Stimulated activated effector memory CD8-positive, alpha-beta T cell treated with anti-CD3 and anti-CD28 coated beads, Interleukin-12 subunit alpha, Interleukin-12 subunit beta, amount 100 ng/mL, for 72 hours (primary cell): ENCODE measurements around the gene DMWD.
"Not testable (repeated sequence)": the region's sequence is repeated elsewhere in the genome, so short reads cannot be mapped to it uniquely, and the experiment has no call there.

Source experiments
- ATAC-seq: fragments of 150-1000 bp; cut with Tn5 transposase; 2 replicates; pipeline ENCODE4 v1.10.0; 2021
- DNase-seq, 2 donors: peaks; one replicate each; pipeline ENCODE4 v3.0.0; 2021 to 2022; ENCODE audit warnings: low spot score in 2 of 2
- H3K27ac Mint-ChIP-seq: one replicate; pipeline ENCODE4 v1.8.0; 2022; ENCODE audit warnings: mild to moderate bottlenecking, mixed read lengths
- H3K36me3 Mint-ChIP-seq: one replicate; pipeline ENCODE4 v1.8.0; 2022; ENCODE audit warnings: mild to moderate bottlenecking, mixed read lengths
- H3K4me1 Mint-ChIP-seq: one replicate; pipeline ENCODE4 v1.8.0; 2022; ENCODE audit warnings: mixed read lengths
- H3K4me3 Mint-ChIP-seq: one replicate; pipeline ENCODE4 v1.8.0; 2022; ENCODE audit warnings: mild to moderate bottlenecking, mixed read lengths
- H3K9me3 Mint-ChIP-seq: one replicate; pipeline ENCODE4 v1.8.0; 2022; ENCODE audit warnings: mixed read lengths

The DMWD gene

DNA sequence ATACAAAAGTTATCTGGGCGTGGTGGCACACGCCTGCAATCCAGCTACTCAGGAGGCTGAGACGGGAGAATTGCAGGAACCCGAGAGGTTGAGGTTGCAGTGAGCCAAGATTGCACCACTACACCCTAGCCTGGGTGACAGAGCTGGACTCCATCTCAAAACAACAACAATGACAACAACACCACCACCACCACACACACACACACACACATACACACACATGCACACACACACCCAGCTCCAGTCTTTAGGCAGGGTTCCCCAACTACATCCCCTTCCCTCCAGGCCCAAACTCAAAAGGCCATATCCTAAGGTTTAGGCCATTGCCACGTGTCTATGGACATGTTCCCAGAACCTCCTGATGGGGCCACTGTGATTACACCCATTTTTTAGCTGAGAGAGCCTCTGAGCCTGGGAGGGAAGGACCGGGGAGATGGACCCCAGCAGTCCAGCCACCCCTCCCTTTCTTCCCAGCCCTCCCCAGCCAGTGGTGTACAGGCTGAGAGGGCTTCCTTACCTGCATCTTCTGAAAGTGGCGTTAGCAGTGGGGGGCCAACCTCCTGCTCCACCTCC lies 9.0 kb upstream of the DMWD start:
- H3K9me3 Mint-ChIP-seq, result no peaks in the 10 kb centered on the region
- ATAC-seq (no peak), DNase-seq (no peak)
- no peaks in the 10 kb centered on the region for H3K36me3 Mint-ChIP-seq
- no peak overlapping the region for H3K4me3 Mint-ChIP-seq
- H3K4me1 Mint-ChIP-seq, result peaks cover 7% of the 10 kb centered on the region
- no peak overlapping the region for H3K27ac Mint-ChIP-seq

DNA sequence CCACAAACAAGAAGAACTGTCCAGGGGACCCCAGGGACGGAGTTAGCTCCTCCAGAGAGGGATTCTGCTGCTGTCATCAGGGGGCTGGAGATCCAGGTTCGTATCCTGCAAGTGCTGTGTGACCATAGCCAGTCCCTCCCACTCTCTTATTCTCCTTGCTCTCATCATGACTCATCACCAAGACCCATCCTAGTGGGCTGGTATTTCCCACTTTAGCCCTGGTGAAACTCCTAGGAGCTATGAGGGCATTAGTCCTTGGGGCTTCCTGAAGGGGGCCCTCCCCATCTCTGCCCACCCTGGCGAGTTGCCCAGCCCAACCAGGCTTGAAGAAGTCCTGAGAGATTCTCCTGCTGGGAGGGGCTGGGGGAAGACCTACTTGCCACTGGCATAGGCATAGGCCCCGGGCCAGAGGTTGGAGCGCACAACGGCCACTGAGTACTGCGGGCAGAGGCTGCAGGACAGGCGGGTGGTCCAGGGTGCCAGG lies 7.5 kb upstream of the DMWD start:
- DNase-seq (no peak), ATAC-seq (no peak)
- Mint-ChIP-seq H3K4me1 (peaks cover 7% of the 10 kb centered on the region), H3K36me3 (no peaks in the 10 kb centered on the region), H3K27ac (no peak overlapping the region), H3K4me3 (no peak overlapping the region), H3K9me3 (no peaks in the 10 kb centered on the region)

DNA sequence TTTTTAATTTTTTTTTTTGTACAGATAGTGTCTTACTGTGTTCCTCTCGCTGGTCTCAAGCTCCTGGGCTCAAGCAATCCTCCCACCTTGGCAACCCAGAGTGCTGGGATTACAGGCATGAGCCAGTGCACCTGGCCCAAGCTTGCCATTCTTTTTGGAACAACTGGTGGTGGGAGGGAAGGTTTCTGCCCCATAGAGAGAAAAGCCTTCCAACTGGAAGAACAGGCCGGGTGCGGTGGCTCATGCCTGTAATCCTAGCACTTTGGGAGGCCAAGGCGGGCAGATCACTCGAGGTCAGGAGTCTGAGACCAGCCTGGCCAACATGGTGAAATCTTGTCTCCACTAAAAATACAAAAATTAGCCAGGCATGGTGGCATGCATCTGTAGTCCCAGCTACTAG lies 6.9 kb upstream of the DMWD start:
- ATAC-seq, DNase-seq, H3K9me3 Mint-ChIP-seq, H3K36me3 Mint-ChIP-seq, H3K27ac Mint-ChIP-seq, H3K4me3 Mint-ChIP-seq: not testable (repeated sequence)
- H3K4me1 Mint-ChIP-seq, result peaks cover 12% of the 10 kb centered on the region

DNA sequence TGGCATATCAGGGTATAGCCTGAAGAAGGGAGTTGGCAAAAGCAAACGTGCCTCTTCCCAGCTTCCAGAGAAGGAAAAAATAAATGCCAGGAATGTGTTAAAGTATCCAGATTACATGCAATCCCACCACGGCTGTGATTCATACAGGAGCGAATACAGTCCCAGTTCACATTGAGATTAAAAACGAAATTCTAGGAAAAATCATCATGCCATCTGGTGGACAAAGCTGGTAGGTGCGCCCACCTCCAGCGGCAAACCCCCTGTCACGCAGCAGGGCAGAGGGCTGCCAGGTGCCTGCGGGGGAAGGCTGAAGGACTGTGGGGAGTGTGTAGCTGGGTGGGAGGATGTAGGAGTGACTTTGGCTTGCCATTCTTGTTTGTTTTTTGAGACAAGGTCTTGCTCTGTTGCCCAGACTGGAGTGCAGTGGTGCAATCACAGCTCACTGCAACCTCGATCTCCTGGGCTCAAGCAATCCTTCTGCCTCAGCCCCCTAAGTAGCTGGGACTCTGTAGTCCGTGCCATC lies 6.4 kb upstream of the DMWD start:
- Mint-ChIP-seq H3K4me3 (no peak overlapping the region), H3K36me3 (peaks cover under 1% of the 10 kb centered on the region), H3K27ac (no peak overlapping the region), H3K9me3 (no peaks in the 10 kb centered on the region), H3K4me1 (peaks cover 14% of the 10 kb centered on the region)
- DNase-seq (peak; percentile 39 to 75), ATAC-seq (peak; percentile 76)

DNA sequence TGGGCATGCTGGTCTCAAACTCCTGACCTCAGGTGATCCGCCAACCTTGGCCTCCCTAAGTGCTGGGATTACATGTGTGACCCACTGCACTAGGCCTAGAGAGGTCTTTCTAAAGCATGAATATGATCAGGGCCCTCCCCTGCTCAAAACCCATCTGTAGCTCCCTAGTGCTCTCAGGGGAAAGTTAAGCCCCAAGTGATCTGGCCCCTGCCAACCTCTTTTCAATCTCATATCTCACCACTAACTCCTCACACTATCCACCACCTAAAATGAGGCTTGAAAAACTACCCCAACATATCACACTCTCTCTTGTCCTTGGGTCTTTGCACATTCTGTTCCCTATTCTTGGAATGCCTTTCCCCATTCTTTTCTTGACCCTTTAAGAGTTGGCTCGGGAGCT lies 2.0 kb upstream of the DMWD start:
- Mint-ChIP-seq H3K36me3 (peaks cover 45% of the 10 kb centered on the region), H3K4me1 (peaks cover 46% of the 10 kb centered on the region), H3K9me3 (no peaks in the 10 kb centered on the region), H3K27ac (peak overlapping the region; percentile 77), H3K4me3 (no peak overlapping the region)
- ATAC-seq, result no peak
- DNase-seq, result no peak

DNA sequence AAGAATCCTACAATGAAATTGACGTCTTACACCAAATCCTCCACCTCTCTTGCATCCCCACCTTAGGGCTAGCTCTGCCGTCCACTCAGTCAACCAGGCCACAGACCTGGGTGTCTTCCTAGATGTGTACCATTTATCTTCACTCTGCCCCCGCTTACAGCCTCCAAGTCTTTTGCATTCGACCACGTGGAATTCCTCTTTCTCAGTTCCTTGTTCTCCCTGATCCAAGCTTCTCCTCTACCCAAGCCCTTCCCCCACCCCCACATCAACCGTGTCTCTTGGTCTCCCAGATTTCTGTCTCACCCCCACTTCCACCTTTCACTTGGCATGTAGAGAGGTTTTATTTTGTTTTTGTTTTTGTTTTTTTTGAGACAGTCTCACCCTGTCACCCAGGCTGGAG lies 1.2 kb upstream of the DMWD start:
- Mint-ChIP-seq H3K4me1 (peaks cover 42% of the 10 kb centered on the region), H3K9me3 (no peaks in the 10 kb centered on the region), H3K4me3 (no peak overlapping the region), H3K27ac (peak overlapping the region; percentile 77), H3K36me3 (peaks cover 52% of the 10 kb centered on the region)
- ATAC-seq, result no peak
- no peak for DNase-seq

DNA sequence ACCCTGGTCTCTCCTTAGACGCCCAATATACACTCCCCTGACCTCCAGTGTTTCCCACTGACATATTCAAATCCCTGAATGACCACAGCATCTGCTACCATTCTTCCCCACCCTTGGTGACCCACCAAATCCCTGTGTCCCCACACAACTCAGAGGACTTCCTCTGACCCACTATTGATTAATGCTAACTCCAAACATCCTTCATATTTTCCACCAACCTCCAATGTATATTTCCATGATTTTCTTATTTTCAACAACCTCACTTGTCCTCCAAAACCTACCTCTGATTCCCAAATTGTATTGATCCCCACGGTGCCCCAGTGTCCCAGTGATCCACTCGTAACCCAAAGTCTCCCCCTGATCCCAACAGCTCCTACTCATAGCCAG lies 526 bp upstream of the DMWD start:
- no peak for DNase-seq
- Mint-ChIP-seq H3K4me3 (peak overlapping the region; percentile 94), H3K27ac (peak overlapping the region; percentile 77), H3K36me3 (peaks cover 59% of the 10 kb centered on the region), H3K4me1 (peaks cover 45% of the 10 kb centered on the region), H3K9me3 (no peaks in the 10 kb centered on the region)
- no peak for ATAC-seq

DNA sequence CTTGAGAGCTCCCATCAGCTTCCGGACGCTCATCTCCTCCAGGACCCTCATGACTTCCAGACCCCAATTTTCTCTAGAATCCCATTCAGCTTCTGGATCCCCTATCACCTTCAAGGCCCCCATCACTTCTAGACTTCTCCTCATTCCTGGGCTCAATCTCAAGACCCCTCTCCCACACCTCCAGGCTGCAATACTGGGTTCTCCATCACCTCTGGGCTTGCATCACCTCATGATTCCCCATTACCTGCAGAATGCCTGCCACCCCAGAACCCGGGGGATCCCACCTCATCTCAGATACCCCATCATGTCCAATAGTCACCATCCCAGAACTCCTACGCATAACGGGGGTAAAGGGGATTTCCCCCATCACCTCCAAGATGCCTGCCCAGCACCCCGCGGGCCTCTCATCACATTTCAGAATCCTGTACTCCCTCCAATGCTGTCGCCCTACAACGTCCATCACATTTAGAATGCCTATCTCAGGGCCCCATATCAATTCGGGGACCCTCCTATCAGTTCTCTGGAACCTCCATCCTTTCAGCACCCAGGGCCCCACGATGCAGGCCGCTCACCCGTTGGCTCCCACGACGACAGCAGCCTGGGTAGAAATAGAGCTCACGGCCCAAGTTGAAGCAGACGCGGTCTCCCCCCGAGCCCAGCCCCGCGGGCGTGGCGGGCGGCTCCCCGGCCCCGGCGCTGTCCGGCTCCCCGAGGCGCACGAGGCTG lies 738 bp downstream of the DMWD start:
- ATAC-seq, result peak; percentile 45
- H3K36me3 Mint-ChIP-seq, result peaks cover 70% of the 10 kb centered on the region
- peaks cover 50% of the 10 kb centered on the region for H3K4me1 Mint-ChIP-seq
- peak overlapping the region; percentile 94 for H3K4me3 Mint-ChIP-seq
- no peak for DNase-seq
- H3K9me3 Mint-ChIP-seq, result no peaks in the 10 kb centered on the region
- H3K27ac Mint-ChIP-seq, result peak overlapping the region; percentile 92

DNA sequence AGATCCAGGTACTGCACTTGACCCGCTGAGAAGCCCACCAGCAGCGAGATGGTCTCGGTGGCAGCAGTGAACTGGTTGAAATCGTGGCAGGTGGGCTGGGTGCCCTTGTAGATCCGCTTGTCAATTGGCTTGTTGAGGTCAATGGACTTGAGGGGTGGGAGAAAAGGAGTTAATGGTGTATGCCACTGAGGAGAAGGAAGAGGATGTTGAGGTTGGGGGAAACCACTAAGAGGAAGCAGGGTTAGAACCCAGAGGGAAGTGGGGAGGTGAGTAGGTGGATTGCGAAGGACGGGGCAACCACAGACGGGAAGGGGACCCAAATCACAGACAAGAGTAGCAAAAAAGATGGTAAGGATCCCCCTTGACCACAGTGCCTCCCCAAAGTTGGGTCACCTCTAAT lies 1.7 kb downstream of the DMWD start:
- ATAC-seq (no peak), DNase-seq (no peak)
- H3K4me3 Mint-ChIP-seq, result peak overlapping the region; percentile 94
- peaks cover 79% of the 10 kb centered on the region for H3K36me3 Mint-ChIP-seq
- H3K27ac Mint-ChIP-seq, result no peak overlapping the region
- no peaks in the 10 kb centered on the region for H3K9me3 Mint-ChIP-seq
- H3K4me1 Mint-ChIP-seq, result peaks cover 50% of the 10 kb centered on the region

DNA sequence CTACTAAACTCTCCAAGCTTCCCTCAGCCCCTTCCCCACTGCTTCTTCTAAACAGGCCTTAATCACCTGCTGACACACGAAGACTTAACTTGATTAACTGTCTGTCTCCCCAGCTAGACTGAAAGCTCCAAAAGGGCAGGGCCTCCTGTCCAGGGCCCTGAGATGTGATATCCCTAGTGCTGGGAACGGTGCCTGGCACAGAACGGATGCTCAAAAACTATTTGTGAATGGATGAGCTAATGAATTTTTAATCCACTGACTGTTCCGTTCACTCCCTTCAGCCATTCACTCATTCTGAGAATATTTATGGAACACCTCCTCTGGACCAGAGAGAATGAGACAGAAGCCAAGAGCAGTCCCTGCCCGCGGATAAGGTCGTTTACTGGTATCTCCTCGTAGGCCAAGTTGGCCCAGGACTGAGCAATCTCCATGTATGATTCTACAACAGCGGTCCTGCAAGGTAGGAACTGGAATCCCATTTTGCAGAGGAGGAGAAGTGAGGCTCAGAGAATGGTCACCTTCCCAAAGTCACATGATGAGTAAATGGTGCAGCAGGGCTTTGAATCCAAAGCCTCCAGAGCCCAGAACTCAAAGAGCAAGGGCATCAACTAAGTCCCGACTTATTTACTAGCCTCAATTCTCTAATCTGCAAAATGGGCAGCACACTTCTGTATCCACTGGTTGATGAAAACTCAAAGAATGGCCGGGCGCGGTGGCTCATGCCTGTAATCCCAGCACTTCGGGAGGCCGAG lies 3.4 kb downstream of the DMWD start:
- no peak for ATAC-seq
- DNase-seq, result no peak
- Mint-ChIP-seq H3K36me3 (peaks cover 79% of the 10 kb centered on the region), H3K9me3 (no peaks in the 10 kb centered on the region), H3K4me1 (peaks cover 44% of the 10 kb centered on the region), H3K27ac (no peak overlapping the region), H3K4me3 (no peak overlapping the region)

DNA sequence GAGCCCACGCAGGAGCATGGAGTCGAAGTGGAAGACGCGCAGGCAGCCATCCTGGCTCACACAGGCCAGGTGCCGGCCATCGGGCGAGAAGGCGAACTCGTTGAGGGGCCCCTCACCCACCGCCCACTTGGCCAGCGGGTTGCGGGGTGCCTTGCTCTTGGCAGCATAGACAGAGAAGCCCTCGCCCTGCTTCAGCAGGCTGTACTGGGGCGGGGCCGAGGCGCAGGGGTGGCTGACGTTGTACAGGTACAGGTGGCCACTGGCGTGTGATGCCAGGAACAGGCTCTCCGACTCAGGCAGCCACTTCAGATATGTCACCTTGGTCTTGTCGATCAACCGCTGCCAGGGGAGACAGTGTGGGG lies 6.1 kb downstream of the DMWD start:
- H3K9me3 Mint-ChIP-seq, result no peaks in the 10 kb centered on the region
- H3K27ac Mint-ChIP-seq, result no peak overlapping the region
- no peak overlapping the region for H3K4me3 Mint-ChIP-seq
- ATAC-seq (no peak), DNase-seq (no peak)
- peaks cover 53% of the 10 kb centered on the region for H3K36me3 Mint-ChIP-seq
- H3K4me1 Mint-ChIP-seq, result peaks cover 23% of the 10 kb centered on the region

DNA sequence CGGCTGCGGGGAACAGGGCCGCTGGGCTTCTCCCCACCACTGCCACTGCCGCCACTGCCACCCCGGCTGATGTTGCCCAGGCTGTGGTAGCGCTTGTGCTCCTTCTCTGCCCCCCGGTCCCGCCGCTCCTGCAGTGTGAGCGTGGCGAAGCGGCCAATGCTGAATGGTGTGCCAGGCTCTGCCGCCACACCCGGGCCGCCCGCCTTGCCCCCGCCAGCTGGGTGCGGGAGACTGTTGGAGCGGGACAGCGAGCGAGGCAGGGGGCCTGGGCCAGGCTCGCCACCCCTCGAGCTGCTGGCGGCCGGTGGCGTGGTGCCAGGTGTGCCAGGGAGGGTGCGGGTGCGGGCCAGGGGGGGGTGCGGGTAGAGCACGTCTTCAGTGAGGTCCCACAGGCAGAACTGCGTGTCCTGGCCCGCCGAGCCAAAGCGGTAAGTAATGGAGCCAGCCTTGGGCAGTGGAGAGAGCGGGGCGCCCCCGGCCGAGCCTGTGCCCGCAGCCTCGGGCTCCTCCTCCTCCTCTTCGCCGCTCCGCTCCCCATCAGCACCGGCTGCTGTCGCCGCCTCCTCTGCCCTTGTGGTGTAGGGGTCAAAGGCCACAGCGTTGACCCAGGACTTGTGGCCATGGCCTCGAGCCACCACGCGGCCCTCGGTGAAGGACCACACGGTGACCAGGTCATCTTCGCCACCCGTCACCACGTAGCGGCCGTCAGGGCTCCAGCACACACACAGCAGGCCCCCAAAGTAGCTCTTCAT lies 6.7 kb downstream of the DMWD start:
- Mint-ChIP-seq H3K27ac (no peak overlapping the region), H3K9me3 (no peaks in the 10 kb centered on the region), H3K4me3 (no peak overlapping the region), H3K36me3 (peaks cover 48% of the 10 kb centered on the region), H3K4me1 (peaks cover 20% of the 10 kb centered on the region)
- ATAC-seq (no peak), DNase-seq (no peak)

DNA sequence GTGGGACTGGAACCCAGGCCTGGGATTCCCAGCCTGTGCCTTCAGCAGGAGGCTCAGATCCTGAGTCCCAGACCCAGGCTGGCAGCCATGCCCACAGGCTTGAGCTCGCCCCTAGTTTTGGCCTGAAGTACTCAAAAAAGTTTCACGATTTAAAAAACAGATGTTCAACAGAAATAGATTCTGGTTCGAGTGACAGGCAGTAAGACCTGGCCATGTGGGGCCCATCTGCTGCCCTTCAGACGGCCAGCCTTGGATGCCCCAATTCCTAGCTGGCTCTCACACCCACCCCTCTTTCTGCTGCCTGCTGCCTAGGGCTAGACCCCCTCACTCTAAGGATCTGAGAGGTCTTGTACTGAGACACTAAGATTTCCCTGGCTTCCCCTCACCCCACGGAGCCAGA lies 7.5 kb downstream of the DMWD start:
- DNase-seq, result no peak
- no peak overlapping the region for H3K27ac Mint-ChIP-seq
- peaks cover 39% of the 10 kb centered on the region for H3K36me3 Mint-ChIP-seq
- peaks cover 19% of the 10 kb centered on the region for H3K4me1 Mint-ChIP-seq
- no peak for ATAC-seq
- H3K4me3 Mint-ChIP-seq, result no peak overlapping the region
- no peaks in the 10 kb centered on the region for H3K9me3 Mint-ChIP-seq

DNA sequence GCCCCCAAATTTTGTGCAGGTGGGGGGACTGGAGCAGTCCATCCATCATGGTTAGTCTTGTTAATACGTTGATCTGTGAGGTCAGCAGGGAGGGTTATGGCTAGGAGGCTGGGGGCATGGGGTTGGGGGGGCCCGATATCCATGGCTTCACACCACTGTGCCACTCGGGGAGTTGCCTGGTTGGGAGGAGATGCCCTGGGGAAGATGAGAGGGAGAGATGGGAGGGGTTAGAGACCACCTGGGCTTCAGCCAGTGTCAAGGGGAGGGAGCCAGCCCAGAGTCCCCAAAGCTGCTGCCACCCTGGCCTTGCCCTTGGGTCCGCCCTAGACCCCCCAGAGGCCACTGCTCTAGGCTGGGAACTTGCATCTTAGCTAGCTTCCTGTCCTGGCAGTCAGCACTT lies 8.5 kb downstream of the DMWD start:
- no peak overlapping the region for H3K4me3 Mint-ChIP-seq
- ATAC-seq (no peak), DNase-seq (no peak)
- H3K27ac Mint-ChIP-seq, result no peak overlapping the region
- H3K9me3 Mint-ChIP-seq, result no peaks in the 10 kb centered on the region
- H3K36me3 Mint-ChIP-seq, result peaks cover 36% of the 10 kb centered on the region
- H3K4me1 Mint-ChIP-seq, result peaks cover 29% of the 10 kb centered on the region
